ENCODE data around the gene MEG3.

Gene MEG3

GRCh38 chr14:100842799-100843198 lies 16.9 kb downstream of the MEG3 start:
- no peak for TF ChIP-seq CTCF (conservative IDR thresholded peaks at IDR 0.05; ENCODE audit: low read length)
- H3K4me3 ChIP-seq (ENCODE audit: low read length) = no peak overlapping the region
- DNase-seq (ENCODE audit: low read depth) = peak; percentile 90

- DNase-seq (ENCODE audit: low read depth) = no peak
- H3K4me3 ChIP-seq (ENCODE audit: low read length) = no peak overlapping the region
- no peak for TF ChIP-seq CTCF (conservative IDR thresholded peaks at IDR 0.05; ENCODE audit: low read length)
Observed at GRCh38 chr14:100844082-100844408, 18.1 kb downstream of the MEG3 start.

- H3K4me3 ChIP-seq (ENCODE audit: low read length) = no peak overlapping the region
- DNase-seq (ENCODE audit: low read depth) = no peak
- TF ChIP-seq CTCF (conservative IDR thresholded peaks at IDR 0.05; ENCODE audit: low read length) = no peak
Observed at GRCh38 chr14:100844421-100844820, 18.5 kb downstream of the MEG3 start.

- H3K4me3 ChIP-seq (ENCODE audit: low read length) = no peak overlapping the region
- no peak for TF ChIP-seq CTCF (conservative IDR thresholded peaks at IDR 0.05; ENCODE audit: low read length)
Observed at GRCh38 chr14:100844846-100845245, 18.9 kb downstream of the MEG3 start.

GRCh38 chr14:100845341-100845740 lies 19.4 kb downstream of the MEG3 start:
- H3K4me3 ChIP-seq (ENCODE audit: low read length) = no peak overlapping the region
- TF ChIP-seq CTCF (conservative IDR thresholded peaks at IDR 0.05; ENCODE audit: low read length) = no peak
- no peak for DNase-seq (ENCODE audit: low read depth)

More at GRCh38 chr14:100844846-100845245, 18.9 kb downstream of the MEG3 start:
- DNase-seq (ENCODE audit: low read depth) = no peak

GRCh38 chr14:100846309-100846859 lies 20.5 kb downstream of the MEG3 start:
- H3K4me3 ChIP-seq (ENCODE audit: low read length) = no peak overlapping the region
- no peak for TF ChIP-seq CTCF (conservative IDR thresholded peaks at IDR 0.05; ENCODE audit: low read length)
- DNase-seq (ENCODE audit: low read depth) = no peak

GRCh38 chr14:100849115-100849781 lies 23.3 kb downstream of the MEG3 start:
- TF ChIP-seq CTCF (conservative IDR thresholded peaks at IDR 0.05; ENCODE audit: low read length) = no peak
- DNase-seq (ENCODE audit: low read depth) = no peak
- no peak overlapping the region for H3K4me3 ChIP-seq (ENCODE audit: low read length)
